Urinary bladder (tissue), 4 donors: ENCODE measurements around the gene OR51I2. TPM values are rescaled to one million over a fixed set of nuclear protein-coding genes. Genes with fewer than 3 reads are reported as not detected.

Experiments
- DNase-seq: peaks from one replicate; pipeline ENCODE4 v3.0.0-alpha.2; 2015; ENCODE audit errors: extremely low spot score
- H3K27ac ChIP-seq: one replicate; pipeline ENCODE4 v1.5.1; 2013; ENCODE audit warnings: low read depth, mild to moderate bottlenecking, moderate library complexity
- H3K36me3 ChIP-seq: one replicate; pipeline ENCODE4 v1.6.1; 2013; ENCODE audit warnings: mild to moderate bottlenecking, moderate library complexity; ENCODE audit not compliant: insufficient read depth
- H3K4me1 ChIP-seq: one replicate; pipeline ENCODE4 v1.6.1; 2013; ENCODE audit warnings: mild to moderate bottlenecking, moderate library complexity; ENCODE audit not compliant: insufficient read depth
- H3K4me3 ChIP-seq: one replicate; pipeline ENCODE4 v1.5.1; 2013; ENCODE audit warnings: low read depth, low read length
- WGBS: extraction: QIAGEN DNeasy Blood & Tissue Kit; methylation state at CpG from one replicate; pipeline ENCODE4 v1.1.7; 2013; 5-methylcytosine and 5-hydroxymethylcytosine counted together
- polyA plus RNA-seq: library from polyadenylated mRNA; stranded (reverse); fragments of 200-250 nt; gene quantifications from one replicate; pipeline ENCODE4 v1.2.3, GENCODE V29; 2013
- total RNA-seq: library from RNA; depleted of rRNA; stranded (reverse); fragments of >200 nt; gene quantifications from one replicate; pipeline ENCODE4 v1.2.3, GENCODE V29; 2014
- donor health status: healthy with polysubstance abuse.
- donor health status: healthy.

OR51I2 gene
- total RNA-seq (not detected), polyA plus RNA-seq (not detected)

DNA sequence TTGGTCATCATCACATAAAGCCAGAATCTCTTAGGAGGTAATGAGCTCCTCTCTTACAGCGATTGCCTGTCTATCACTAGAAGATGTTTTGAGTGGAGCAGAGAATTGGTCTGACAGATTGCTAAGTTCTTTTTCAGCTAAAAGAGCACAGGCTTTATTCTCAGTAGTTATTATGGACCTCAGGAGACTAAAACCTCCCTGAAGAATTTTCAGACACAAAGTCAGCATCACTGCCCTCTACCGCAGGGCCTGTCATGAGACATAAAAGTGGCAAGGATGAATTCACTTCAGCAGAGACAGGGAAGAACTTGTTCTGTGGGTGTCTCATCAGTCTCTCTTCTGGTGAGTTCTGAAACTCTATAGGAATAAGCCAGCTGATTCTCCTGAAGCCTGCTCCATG is at the start of gene OR51I2:
TSS of gene OR51I2 (plus strand) at position 301 of the 400 bp plus-strand sequence. CDS start 4,166 bp downstream, outside the sequence.
- no peaks in the 10 kb centered on the region for H3K36me3 ChIP-seq
- H3K27ac ChIP-seq: no peak within 1 kb of the TSS
- 97% methylated on average over 2 of the region's 2 CpGs for WGBS
- no peaks in the 10 kb centered on the region for H3K4me1 ChIP-seq
- H3K4me3 ChIP-seq: no peak within 1 kb of the TSS
- DNase-seq: no peak

GRCh38 chr11:5405173-5405572 is 44.0 kb upstream of the OR51I2 start:
- no peaks in the 10 kb centered on the region for H3K36me3 ChIP-seq
- no peak for DNase-seq
- no peaks in the 10 kb centered on the region for H3K4me1 ChIP-seq
- no peak overlapping the region for H3K27ac ChIP-seq
- H3K4me3 ChIP-seq: no peak overlapping the region

GRCh38 chr11:5420993-5421392 is 28.1 kb upstream of the OR51I2 start:
- H3K4me3 ChIP-seq: no peak overlapping the region
- H3K4me1 ChIP-seq: no peaks in the 10 kb centered on the region
- H3K36me3 ChIP-seq: no peaks in the 10 kb centered on the region
- DNase-seq: no peak
- no peak overlapping the region for H3K27ac ChIP-seq
- WGBS: 62% methylated on average over 5 of the region's 5 CpGs

- Histone ChIP-seq H3K36me3 (no peaks in the 10 kb centered on the region), H3K27ac (no peak within 1 kb of the TSS), H3K4me1 (no peaks in the 10 kb centered on the region), H3K4me3 (no peak within 1 kb of the TSS)
- 82% methylated on average over 1 of the region's 1 CpG for WGBS
- DNase-seq: no peak
These were observed 27.3 kb upstream of the OR51I2 start, which contains the start of gene OR51Q1 for GRCh38 chr11:5421811-5422210. TSS of gene OR51Q1 (plus strand) at chr11:5422111. CDS start at chr11:5422201, 90 bp downstream.

- no peaks in the 10 kb centered on the region for H3K4me1 ChIP-seq
- no peak for DNase-seq
- no peak overlapping the region for H3K27ac ChIP-seq
- no peak overlapping the region for H3K4me3 ChIP-seq
- WGBS: 71% methylated on average over 3 of the region's 3 CpGs
- no peaks in the 10 kb centered on the region for H3K36me3 ChIP-seq
These were observed 26.0 kb upstream of the OR51I2 start for GRCh38 chr11:5423131-5423530.

DNA sequence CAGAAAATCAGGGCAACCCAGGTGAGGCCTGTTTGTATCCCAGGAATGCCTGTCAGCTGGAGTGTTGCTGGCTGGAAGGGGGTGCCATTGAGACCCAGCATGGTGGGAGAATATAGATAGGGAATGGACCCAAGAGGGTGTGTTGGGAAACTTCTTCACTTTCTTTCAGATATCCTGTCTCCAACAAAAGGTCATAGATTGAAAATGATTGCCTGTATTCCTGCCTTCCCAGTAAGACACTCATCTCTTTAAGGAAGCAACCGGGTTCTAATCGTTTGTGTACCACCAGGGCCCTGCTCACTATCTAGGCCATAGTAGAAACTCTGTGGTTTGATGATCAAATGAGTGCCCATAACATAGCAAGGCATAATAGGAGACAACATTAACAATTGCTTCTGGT is 7.7 kb upstream of the OR51I2 start, which contains the start of gene OR51I1:
TSS of gene OR51I1 (minus strand) at position 101 of the 400 bp plus-strand sequence. CDS start at position 101, 0 bp downstream.
- Histone ChIP-seq H3K27ac (no peak within 1 kb of the TSS), H3K4me3 (no peak within 1 kb of the TSS), H3K36me3 (no peaks in the 10 kb centered on the region), H3K4me1 (no peaks in the 10 kb centered on the region)
- DNase-seq: no peak
- 36% methylated on average over 2 of the region's 2 CpGs for WGBS

- Histone ChIP-seq H3K4me1 (no peaks in the 10 kb centered on the region), H3K4me3 (no peak overlapping the region), H3K27ac (no peak overlapping the region), H3K36me3 (no peaks in the 10 kb centered on the region)
- no peak for DNase-seq
- WGBS: 71% methylated on average over 2 of the region's 2 CpGs
These were observed 5.2 kb upstream of the OR51I2 start for GRCh38 chr11:5443835-5444393.

DNA sequence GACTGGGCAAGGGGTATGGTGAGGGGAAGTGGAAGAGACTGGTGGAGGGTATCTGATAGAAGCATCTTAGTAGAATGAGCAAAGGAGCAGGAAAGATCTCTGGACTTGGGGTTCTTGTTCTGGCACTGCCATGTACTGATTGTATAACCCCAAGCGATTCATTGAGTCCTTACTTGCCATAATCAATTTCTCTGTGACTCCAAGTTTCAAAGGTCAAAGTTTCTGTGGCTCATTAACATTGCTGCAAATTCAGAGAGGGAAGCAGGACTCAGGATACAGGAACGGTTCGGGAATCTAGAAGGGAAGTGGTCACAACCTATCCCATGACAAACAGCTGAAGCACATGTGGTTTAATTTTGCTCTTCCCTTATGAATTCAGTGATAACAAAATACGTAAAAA is 309 bp downstream of the OR51I2 start:
- no peak for DNase-seq
- H3K4me1 ChIP-seq: no peaks in the 10 kb centered on the region
- 78% methylated on average over 4 of the region's 4 CpGs for WGBS
- H3K36me3 ChIP-seq: no peaks in the 10 kb centered on the region
- H3K4me3 ChIP-seq: no peak overlapping the region
- no peak overlapping the region for H3K27ac ChIP-seq

DNA sequence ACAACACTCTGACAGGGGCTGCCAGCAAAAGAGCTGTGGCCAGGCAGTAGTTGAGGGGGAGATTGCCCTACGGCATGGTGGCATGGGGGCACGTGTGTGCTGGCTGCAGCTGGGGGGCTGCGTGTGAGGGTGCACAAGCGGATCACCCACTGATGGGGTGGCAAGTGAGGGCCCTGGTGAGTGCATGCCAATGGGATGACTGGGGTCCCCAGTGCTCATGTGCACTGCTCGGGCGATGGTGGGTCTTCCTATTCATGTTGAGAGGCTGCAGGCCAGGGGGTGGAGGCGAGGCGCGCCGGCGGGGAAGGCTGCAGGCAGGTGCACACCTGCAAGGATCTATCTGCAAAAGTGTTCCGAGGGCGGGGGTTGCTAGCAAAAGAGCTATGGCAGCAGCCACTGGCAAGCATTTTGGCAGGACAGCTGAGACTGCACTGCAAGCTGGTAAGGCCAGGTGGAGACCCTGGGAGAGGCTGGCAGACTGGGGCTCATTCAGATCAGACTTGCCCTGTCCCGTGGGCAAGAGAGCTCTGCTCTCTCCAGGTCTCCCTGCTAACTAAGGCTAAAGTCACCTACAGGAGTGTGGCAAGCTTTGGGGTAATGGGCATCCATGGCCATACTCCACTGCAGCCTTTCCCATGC is 12.0 kb downstream of the OR51I2 start:
- WGBS: 88% methylated on average over 14 of the region's 14 CpGs
- no peak for DNase-seq
- Histone ChIP-seq H3K4me1 (no peaks in the 10 kb centered on the region), H3K27ac (no peak overlapping the region), H3K36me3 (no peaks in the 10 kb centered on the region), H3K4me3 (no peak overlapping the region)

GRCh38 chr11:5467527-5467926 is 18.4 kb downstream of the OR51I2 start:
- 64% methylated on average over 2 of the region's 2 CpGs for WGBS
- Histone ChIP-seq H3K4me1 (no peaks in the 10 kb centered on the region), H3K27ac (no peak overlapping the region), H3K4me3 (no peak overlapping the region), H3K36me3 (no peaks in the 10 kb centered on the region)
- DNase-seq: no peak

DNA sequence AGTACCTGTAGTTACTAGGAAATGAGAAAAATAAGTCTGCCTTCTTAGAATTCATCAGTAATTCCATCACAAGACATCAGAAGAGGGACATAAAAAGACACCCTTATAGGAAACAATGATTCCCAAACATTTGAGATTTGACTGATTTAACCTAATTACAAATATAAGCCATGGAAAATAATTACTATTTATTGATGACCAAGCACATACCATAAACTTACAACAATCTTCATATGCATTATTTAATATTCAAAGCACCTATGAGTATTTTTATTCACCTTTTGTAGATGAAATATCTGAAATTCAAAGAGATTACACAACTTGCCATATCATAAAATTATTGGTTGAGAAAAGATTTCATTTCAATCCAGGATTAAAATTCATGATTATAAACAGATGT is 24.8 kb downstream of the OR51I2 start:
- no peak for DNase-seq
- Histone ChIP-seq H3K27ac (no peak overlapping the region), H3K4me1 (no peaks in the 10 kb centered on the region), H3K4me3 (no peak overlapping the region), H3K36me3 (no peaks in the 10 kb centered on the region)

DNA sequence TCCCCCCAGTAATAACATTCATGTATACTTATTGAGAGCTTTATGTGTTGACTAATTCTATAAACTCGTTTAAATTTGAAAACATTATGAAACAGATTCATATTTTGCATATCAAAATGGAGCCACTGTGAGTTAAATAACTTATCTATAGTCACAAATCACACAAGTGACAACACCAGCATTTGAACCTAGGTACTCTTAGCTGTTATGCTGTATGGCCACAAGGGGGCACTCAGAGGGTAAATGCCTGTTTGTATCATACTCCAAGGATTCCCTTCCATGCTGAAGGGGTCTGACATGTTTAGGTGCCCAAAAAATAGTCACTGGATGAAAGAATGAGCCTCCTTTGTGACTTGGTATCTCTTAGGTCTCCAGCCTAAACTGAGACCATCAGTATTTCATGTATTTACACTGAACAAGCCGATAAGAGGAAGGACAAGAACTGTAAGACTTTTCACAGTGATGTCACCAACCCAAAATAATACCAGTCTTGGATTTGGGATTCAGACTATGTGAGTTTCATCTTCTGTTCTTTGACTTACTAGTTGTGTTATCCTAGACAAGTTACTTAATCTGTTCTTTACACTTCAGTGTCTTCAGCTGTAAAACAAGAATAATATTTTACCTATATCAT is 27.2 kb downstream of the OR51I2 start:
- no peak for DNase-seq
- no peaks in the 10 kb centered on the region for H3K36me3 ChIP-seq
- no peak overlapping the region for H3K27ac ChIP-seq
- 29% methylated on average over 2 of the region's 2 CpGs for WGBS
- H3K4me1 ChIP-seq: no peaks in the 10 kb centered on the region
- no peak overlapping the region for H3K4me3 ChIP-seq

DNA sequence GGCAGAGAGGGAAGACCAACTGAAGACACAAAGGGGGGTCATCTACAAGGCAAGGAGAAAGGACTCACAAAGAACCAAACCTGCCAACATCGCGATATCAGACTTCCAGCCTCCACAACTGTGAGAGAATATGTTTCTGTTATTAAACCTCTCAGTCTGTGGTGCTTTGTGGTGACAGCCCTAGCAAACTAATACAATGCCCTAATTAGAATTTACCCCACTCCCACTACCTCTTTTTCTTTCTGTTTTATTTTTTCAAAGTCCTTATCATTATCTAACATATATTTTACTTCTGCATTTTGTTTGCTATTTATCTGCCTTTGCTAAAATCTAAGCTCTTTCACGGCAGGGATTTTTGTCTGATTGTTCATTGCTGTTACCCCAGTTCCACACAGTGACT is 36.9 kb downstream of the OR51I2 start:
- Histone ChIP-seq H3K4me1 (no peaks in the 10 kb centered on the region), H3K27ac (no peak overlapping the region), H3K36me3 (no peaks in the 10 kb centered on the region), H3K4me3 (no peak overlapping the region)
- DNase-seq: no peak
- WGBS: 87% methylated on average over 3 of the region's 3 CpGs

DNA sequence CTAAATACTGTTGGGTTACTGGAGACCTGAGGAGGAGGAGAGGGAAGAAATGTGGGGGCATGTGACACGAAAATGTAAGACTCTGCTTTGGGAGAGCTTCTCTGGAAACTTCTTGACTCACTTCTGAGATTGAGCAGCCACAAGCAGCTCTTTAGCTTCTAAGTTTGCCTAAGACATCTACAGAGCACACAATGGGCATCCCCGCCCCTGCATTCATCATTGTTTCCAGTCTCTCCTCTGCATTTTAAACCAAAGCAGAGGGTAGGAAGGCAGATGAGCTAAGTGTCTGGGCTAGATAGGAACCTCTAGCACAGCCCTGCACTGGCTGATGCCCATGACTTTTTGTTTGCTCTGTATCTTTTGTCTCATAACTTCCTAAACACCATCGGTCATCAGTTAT is 37.3 kb downstream of the OR51I2 start:
- no peak for DNase-seq
- 69% methylated on average over 3 of the region's 3 CpGs for WGBS
- no peak overlapping the region for H3K4me3 ChIP-seq
- no peaks in the 10 kb centered on the region for H3K4me1 ChIP-seq
- no peaks in the 10 kb centered on the region for H3K36me3 ChIP-seq
- no peak overlapping the region for H3K27ac ChIP-seq
